Stomach (tissue), 9 donors: ENCODE data around the gene MAST2. TPM values are rescaled to one million over a fixed set of nuclear protein-coding genes. Genes with fewer than 3 reads are reported as not detected.

Experiments
- DNase-seq, 2 donors: peaks; one replicate each; pipeline versions ENCODE4 v3.0.0 to v3.0.0-alpha.2; 2013 to 2019
- H3K27ac ChIP-seq, 5 donors: fragments of 200-600 bp in 4 of 5; sonication (generic) in 4 of 5; one replicate each; pipeline ENCODE4 v1.5.1; 2013 to 2019; ENCODE audit warnings: mild to moderate bottlenecking in 1 of 5, moderate library complexity in 1 of 5
- H3K27me3 ChIP-seq, 3 donors: fragments of 200-600 bp; sonication (generic); one replicate each; pipeline ENCODE4 v1.5.1; 2017 to 2019; ENCODE audit warnings: mixed run types in 1 of 3
- H3K36me3 ChIP-seq, 4 donors: fragments of 200-600 bp; sonication (generic); 1 replicate in 3 of 4; 2 replicates in 1 of 4; pipeline ENCODE4 v1.5.1; 2016 to 2019
- H3K4me1 ChIP-seq, 4 donors: fragments of 200-600 bp; sonication (generic); one replicate each; pipeline ENCODE4 v1.5.1; 2016 to 2019
- H3K4me3 ChIP-seq, 4 donors: fragments of 200-600 bp; sonication (generic) in 3 of 4; one replicate each; pipeline ENCODE4 v1.5.1; 2016 to 2019; ENCODE audit warnings: mild to moderate bottlenecking in 1 of 4
- H3K9me3 ChIP-seq, 4 donors: fragments of 200-600 bp; sonication (generic); one replicate each; pipeline ENCODE4 v1.5.1; 2016 to 2019
- EP300 ChIP-seq: sonication (generic); formaldehyde crosslinking; IDR thresholded peaks from one replicate; pipeline ENCODE4 v1.6.1; 2017; ENCODE audit warnings: antibody characterized with exemption
- POLR2A ChIP-seq, 4 donors: fragments of 450-650 bp; IDR thresholded peaks; one replicate each; pipeline ENCODE4 v1.6.1; 2016; ENCODE audit warnings: antibody characterized with exemption in 4 of 4, control low read depth in 2 of 4, mild to moderate bottlenecking in 1 of 4, moderate library complexity in 1 of 4
- POLR2AphosphoS5 ChIP-seq, 3 donors: sonication (generic); formaldehyde crosslinking; IDR thresholded peaks; one replicate each; pipeline ENCODE4 v1.6.1; 2016; ENCODE audit warnings: antibody characterized with exemption in 3 of 3
- WGBS, 5 donors: extraction: QIAGEN DNeasy Blood & Tissue Kit in 3 of 5; methylation state at CpG; one replicate each; pipeline versions ENCODE4 v1.1.5 to v1.1.7; 2013 to 2018; 5-methylcytosine and 5-hydroxymethylcytosine counted together
- intact Hi-C: fragments of 100-400 bp; cut with DNase I; formaldehyde crosslinking; loops from one replicate; pipeline ENCODE4 v1.15.1; 2023; ENCODE audit warnings: low total_unique reads
- polyA plus RNA-seq, 3 donors: library from polyadenylated mRNA; stranded (reverse); fragments of 200-250 nt; gene quantifications; one replicate each; pipeline ENCODE4 v1.2.3, GENCODE V29; 2013
- total RNA-seq, 5 donors: library from RNA; depleted of rRNA; stranded (reverse); fragments of >200 nt; gene quantifications; one replicate each; pipeline versions ENCODE4 v1.1.0 to v1.2.3, GENCODE V29; 2014 to 2016
- TF ChIP-seq, protein P1 (sequence below), 7 experiments: fragments of 450-650 bp in 4 of 7; fragments of 200-600 bp in 3 of 7; sonication (generic) in 3 of 7; IDR thresholded peaks; one replicate each; pipeline ENCODE4 v1.5.1; 2016 to 2019; ENCODE audit warnings: antibody characterized with exemption in 7 of 7, control low read depth in 2 of 7, mild to moderate bottlenecking in 1 of 7
- donor health status: healthy with polysubstance abuse.
- donor health status: Bipolar disorder and iron deficiency.
- donor health status: healthy.

The MAST2 gene
- total and polyA plus RNA-seq, 8 donors = 5.3 to 131 (median 34.8) TPM

- Histone ChIP-seq H3K27me3 (no peaks in the 10 kb centered on the region), H3K4me3 (no peak overlapping the region), H3K4me1 (peaks cover 0 to 36% (median 23%) of the 10 kb centered on the region in 4 donors), H3K9me3 (no peaks in the 10 kb centered on the region), H3K27ac (no peak overlapping the region), H3K36me3 (no peaks in the 10 kb centered on the region)
- no peak for DNase-seq
- intact Hi-C loops = no loop called here
- TF ChIP-seq EP300 (no peak), POLR2A (IDR thresholded peaks at IDR 0.05) (no peak), POLR2AphosphoS5 (IDR thresholded peaks at IDR 0.05) (no peak)
- TF ChIP-seq, protein P1, sequence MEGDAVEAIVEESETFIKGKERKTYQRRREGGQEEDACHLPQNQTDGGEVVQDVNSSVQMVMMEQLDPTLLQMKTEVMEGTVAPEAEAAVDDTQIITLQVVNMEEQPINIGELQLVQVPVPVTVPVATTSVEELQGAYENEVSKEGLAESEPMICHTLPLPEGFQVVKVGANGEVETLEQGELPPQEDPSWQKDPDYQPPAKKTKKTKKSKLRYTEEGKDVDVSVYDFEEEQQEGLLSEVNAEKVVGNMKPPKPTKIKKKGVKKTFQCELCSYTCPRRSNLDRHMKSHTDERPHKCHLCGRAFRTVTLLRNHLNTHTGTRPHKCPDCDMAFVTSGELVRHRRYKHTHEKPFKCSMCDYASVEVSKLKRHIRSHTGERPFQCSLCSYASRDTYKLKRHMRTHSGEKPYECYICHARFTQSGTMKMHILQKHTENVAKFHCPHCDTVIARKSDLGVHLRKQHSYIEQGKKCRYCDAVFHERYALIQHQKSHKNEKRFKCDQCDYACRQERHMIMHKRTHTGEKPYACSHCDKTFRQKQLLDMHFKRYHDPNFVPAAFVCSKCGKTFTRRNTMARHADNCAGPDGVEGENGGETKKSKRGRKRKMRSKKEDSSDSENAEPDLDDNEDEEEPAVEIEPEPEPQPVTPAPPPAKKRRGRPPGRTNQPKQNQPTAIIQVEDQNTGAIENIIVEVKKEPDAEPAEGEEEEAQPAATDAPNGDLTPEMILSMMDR (IDR thresholded peaks at IDR 0.05) = no peak
Measured at GRCh38 chr1:45862008-45862407, 58.6 kb downstream of the MAST2 start.

DNA sequence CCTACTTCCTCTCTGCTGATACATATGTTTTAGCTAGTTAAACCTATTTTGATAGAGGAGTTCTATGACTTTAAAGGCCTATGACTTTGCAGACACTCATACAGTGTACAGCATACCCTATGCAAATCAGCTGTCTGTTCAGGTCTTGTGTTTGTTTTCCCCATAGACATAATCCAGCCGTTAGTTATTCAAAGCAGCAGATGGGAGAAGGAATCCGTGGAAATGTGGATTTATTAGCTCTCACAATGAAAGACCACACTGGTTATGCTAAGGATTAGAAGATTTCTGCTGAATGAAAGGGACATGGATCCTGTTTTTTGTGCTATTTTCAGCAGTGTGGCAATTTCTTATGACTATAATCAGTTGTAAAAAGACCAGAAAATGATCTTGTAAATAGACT lies 59.8 kb downstream of the MAST2 start:
- TF ChIP-seq POLR2A (IDR thresholded peaks at IDR 0.05) (no peak), EP300 (no peak), POLR2AphosphoS5 (IDR thresholded peaks at IDR 0.05) (no peak)
- TF ChIP-seq, protein P1 (IDR thresholded peaks at IDR 0.05) = no peak
- no peaks in the 10 kb centered on the region for H3K27me3 ChIP-seq
- H3K9me3 ChIP-seq = no peaks in the 10 kb centered on the region
- WGBS, 5 donors = 47 to 70% (median 66%) methylated on average over 2 of the region's 2 CpGs
- intact Hi-C loops = no loop called here
- DNase-seq = peak in 1 of 2 donors; percentile 33
- H3K36me3 ChIP-seq = no peaks in the 10 kb centered on the region
- no peak overlapping the region for H3K4me3 ChIP-seq
- no peak overlapping the region for H3K27ac ChIP-seq
- H3K4me1 ChIP-seq = peaks cover 0 to 42% (median 28%) of the 10 kb centered on the region in 4 donors

DNA sequence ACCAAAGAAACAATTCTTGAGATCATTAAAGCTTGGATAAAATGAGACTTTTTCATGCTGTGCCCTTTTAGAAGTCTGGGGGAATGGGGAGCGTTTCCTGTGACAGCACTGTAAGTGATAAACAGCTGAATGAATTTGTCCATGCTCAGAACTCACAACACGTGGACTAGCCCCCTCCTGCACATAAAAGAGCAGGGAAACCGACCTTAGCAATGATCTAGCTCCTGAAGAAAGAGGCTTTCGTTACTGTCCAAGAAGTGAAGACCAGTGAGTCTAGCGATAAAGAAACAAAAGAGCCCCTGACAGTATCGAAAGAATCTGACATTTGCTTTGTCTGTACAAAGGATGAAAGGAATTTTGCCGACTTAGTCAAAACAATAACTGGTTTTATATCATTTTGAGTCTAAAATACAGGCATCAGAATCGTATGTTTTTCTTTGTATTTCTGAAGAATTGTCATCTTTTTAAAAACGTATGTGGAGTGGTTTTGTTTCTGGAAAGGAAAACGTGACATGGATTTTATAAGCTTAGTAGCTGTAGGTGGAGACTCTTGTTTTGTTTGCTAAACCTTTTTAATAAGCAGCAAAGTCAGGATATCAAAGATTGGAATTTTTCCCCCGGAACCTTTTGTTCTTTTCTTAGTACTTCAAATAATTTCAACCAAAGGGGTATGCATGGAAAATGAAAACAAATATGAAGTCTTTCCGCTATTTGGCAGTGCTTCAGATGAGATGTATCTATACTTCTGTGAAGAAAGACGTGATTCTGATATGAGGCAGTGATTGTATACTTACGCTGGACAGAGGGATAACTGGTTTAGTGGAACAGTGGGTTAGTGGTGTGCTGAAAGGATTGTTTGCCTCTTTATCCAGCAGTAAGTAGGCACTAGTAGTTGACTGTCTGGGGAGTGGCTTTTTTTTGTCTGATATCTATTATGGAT lies 61.0 kb downstream of the MAST2 start:
- 18 to 35% (median 30%) methylated on average over 14 of the region's 14 CpGs for WGBS, 5 donors
- TF ChIP-seq, protein P1 (IDR thresholded peaks at IDR 0.05) = no peak
- TF ChIP-seq POLR2AphosphoS5 (IDR thresholded peaks at IDR 0.05) (no peak), EP300 (no peak), POLR2A (IDR thresholded peaks at IDR 0.05) (no peak)
- intact Hi-C loops = no loop called here
- Histone ChIP-seq H3K27ac (no peak overlapping the region), H3K4me1 (peaks cover 0 to 42% (median 29%) of the 10 kb centered on the region in 4 donors), H3K27me3 (no peaks in the 10 kb centered on the region), H3K4me3 (peak overlapping the region; percentile 16 to 26 (median 22)), H3K9me3 (no peaks in the 10 kb centered on the region), H3K36me3 (no peaks in the 10 kb centered on the region)
- DNase-seq = peak in 1 of 2 donors; percentile 28

GRCh38 chr1:45867697-45868348 lies 64.4 kb downstream of the MAST2 start:
- no peak for DNase-seq
- TF ChIP-seq POLR2A (IDR thresholded peaks at IDR 0.05) = no peak
- TF ChIP-seq, protein P1 (IDR thresholded peaks at IDR 0.05) = no peak
- no peak for TF ChIP-seq EP300
- no peak for TF ChIP-seq POLR2AphosphoS5 (IDR thresholded peaks at IDR 0.05)
- 95 to 100% (median 97%) methylated on average over 2 of the region's 2 CpGs for WGBS, 5 donors
- H3K36me3 ChIP-seq = no peaks in the 10 kb centered on the region
- H3K4me1 ChIP-seq = peaks cover 0 to 42% (median 27%) of the 10 kb centered on the region in 4 donors
- no peak overlapping the region for H3K27ac ChIP-seq
- H3K9me3 ChIP-seq = no peaks in the 10 kb centered on the region
- H3K27me3 ChIP-seq = no peaks in the 10 kb centered on the region
- intact Hi-C loops = no loop called here
- no peak overlapping the region for H3K4me3 ChIP-seq
